ENCODE data around the gene PTDSS2. TPM values are rescaled to one million over a fixed set of nuclear protein-coding genes. Genes with fewer than 3 reads are reported as not detected.

The PTDSS2 gene
- total and polyA plus RNA-seq, 2 experiments from 2014 or later: 22.7 to 145 TPM

GRCh38 chr11:488062-488461 is 38.0 kb downstream of the PTDSS2 start (continued):
- TF ChIP-seq, protein P1, sequence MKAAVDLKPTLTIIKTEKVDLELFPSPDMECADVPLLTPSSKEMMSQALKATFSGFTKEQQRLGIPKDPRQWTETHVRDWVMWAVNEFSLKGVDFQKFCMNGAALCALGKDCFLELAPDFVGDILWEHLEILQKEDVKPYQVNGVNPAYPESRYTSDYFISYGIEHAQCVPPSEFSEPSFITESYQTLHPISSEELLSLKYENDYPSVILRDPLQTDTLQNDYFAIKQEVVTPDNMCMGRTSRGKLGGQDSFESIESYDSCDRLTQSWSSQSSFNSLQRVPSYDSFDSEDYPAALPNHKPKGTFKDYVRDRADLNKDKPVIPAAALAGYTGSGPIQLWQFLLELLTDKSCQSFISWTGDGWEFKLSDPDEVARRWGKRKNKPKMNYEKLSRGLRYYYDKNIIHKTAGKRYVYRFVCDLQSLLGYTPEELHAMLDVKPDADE (IDR thresholded peaks at IDR 0.05): no peak
- TF ChIP-seq CTCF (conservative IDR thresholded peaks at IDR 0.05; ENCODE audit: low read depth in 2 of 2): no peak
- TF ChIP-seq POLR2AphosphoS5 (IDR thresholded peaks at IDR 0.05; ENCODE audit: low read depth): no peak
- no peak for TF ChIP-seq ZNF114 (CRISPR knock-in tag; IDR thresholded peaks at IDR 0.05)
- TF ChIP-seq ZNF331 (CRISPR knock-in tag; IDR thresholded peaks at IDR 0.05; ENCODE audit: low read depth): no peak

DNA sequence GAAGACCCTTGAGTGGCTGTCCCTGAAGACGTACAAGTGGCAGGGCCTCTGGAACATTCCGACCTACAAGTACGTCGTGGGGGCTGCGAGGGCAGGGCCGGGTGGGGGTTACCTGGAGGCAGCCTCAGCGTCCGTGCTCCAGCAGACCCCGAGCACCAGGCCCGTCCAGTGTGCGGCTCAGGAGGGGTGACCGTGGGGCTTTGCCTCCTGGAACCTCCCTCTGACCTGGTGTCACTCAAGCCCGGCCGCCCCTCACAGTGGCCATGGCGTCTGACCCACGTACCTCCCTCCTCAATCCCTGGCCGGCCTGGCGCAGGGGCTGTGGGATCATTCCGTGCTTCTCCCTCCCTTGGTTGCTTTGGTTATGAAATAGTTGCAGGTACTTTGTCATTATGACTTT is 38.5 kb downstream of the PTDSS2 start:
- H3K27me3 Mint-ChIP-seq (ENCODE audit: insufficient read depth, low read depth, poor library complexity): peaks cover 9% of the 10 kb centered on the region
- no peaks in the 10 kb centered on the region; the same call in 1 of the 2 replicates for H3F3A ChIP-seq (replicated peaks; ENCODE audit: low read depth)
- H3K36me3 Mint-ChIP-seq (ENCODE audit: low read depth): peaks cover 11% of the 10 kb centered on the region

More for the DNA sequence above, 38.5 kb downstream of the PTDSS2 start:
- Mint-ChIP-seq H3K4me3 (no peak overlapping the region), H3K27ac (no peak overlapping the region), H3K4me1 (no peaks in the 10 kb centered on the region), H3K9me3 (no peaks in the 10 kb centered on the region)
- DNase-seq (ENCODE audit: low spot score): no peak
- Histone ChIP-seq H3K36me3 (ENCODE audit: insufficient read depth) (no peaks in the 10 kb centered on the region), H2AFZ (no peak overlapping the region), H3K4me1 (ENCODE audit: insufficient read depth) (no peaks in the 10 kb centered on the region), H4K20me1 (replicated peaks; ENCODE audit: insufficient read depth) (no peaks in the 10 kb centered on the region), H3K27ac (ENCODE audit: low read depth) (no peak overlapping the region), H3K4me3 (no peak overlapping the region), H3K79me2 (replicated peaks; ENCODE audit: insufficient read depth) (peaks cover 8% of the 10 kb centered on the region), H3K4me2 (no peak overlapping the region), H3K27me3 (ENCODE audit: insufficient read depth) (no peaks in the 10 kb centered on the region), H3K9me2 (ENCODE audit: insufficient read depth) (no peaks in the 10 kb centered on the region)
- no peak for ATAC-seq
- TF ChIP-seq NANOG (IDR thresholded peaks at IDR 0.05; ENCODE audit: borderline replicate concordance): no peak
- TF ChIP-seq EZH2phosphoT487 (IDR thresholded peaks at IDR 0.05; ENCODE audit: unreplicated experiment): no peak
- TF ChIP-seq ZNF331 (CRISPR knock-in tag; IDR thresholded peaks at IDR 0.05; ENCODE audit: low read depth): no peak
- no peak for TF ChIP-seq ZNF462 (CRISPR knock-in tag; IDR thresholded peaks at IDR 0.05)
- TF ChIP-seq POLR2AphosphoS5 (IDR thresholded peaks at IDR 0.05; ENCODE audit: low read depth): no peak
- TF ChIP-seq ZNF114 (CRISPR knock-in tag; IDR thresholded peaks at IDR 0.05): no peak
- no peak for TF ChIP-seq EZH2 (IDR thresholded peaks at IDR 0.05; ENCODE audit: low read depth, unreplicated experiment)
- TF ChIP-seq REST (IDR thresholded peaks at IDR 0.05; ENCODE audit: unreplicated experiment): no peak

All from GM23338 (cell line).